ENCODE results near the gene NCAPG2.

- TF ChIP-seq CTCF (IDR thresholded peaks at IDR 0.05), result no peak
- no peak for TF ChIP-seq GABPA (IDR thresholded peaks at IDR 0.05; ENCODE audit: low read depth)
- TF ChIP-seq SIN3A (IDR thresholded peaks at IDR 0.05; ENCODE audit: borderline replicate concordance, low read depth, low read length), result no peak
- TF ChIP-seq EZH2phosphoT487 (IDR thresholded peaks at IDR 0.05; ENCODE audit: borderline replicate concordance, low read depth), result no peak
- no peak for TF ChIP-seq NRF1 (IDR thresholded peaks at IDR 0.05; ENCODE audit: low read depth, low read length)
- no peak for TF ChIP-seq MEF2A (IDR thresholded peaks at IDR 0.05; ENCODE audit: borderline replicate concordance, low read depth)
- TF ChIP-seq TAF1 (IDR thresholded peaks at IDR 0.05; ENCODE audit: borderline replicate concordance, low read depth, low read length), result no peak
- no peak for TF ChIP-seq FOXM1 (IDR thresholded peaks at IDR 0.05; ENCODE audit: low read depth)
- TF ChIP-seq, protein P1, sequence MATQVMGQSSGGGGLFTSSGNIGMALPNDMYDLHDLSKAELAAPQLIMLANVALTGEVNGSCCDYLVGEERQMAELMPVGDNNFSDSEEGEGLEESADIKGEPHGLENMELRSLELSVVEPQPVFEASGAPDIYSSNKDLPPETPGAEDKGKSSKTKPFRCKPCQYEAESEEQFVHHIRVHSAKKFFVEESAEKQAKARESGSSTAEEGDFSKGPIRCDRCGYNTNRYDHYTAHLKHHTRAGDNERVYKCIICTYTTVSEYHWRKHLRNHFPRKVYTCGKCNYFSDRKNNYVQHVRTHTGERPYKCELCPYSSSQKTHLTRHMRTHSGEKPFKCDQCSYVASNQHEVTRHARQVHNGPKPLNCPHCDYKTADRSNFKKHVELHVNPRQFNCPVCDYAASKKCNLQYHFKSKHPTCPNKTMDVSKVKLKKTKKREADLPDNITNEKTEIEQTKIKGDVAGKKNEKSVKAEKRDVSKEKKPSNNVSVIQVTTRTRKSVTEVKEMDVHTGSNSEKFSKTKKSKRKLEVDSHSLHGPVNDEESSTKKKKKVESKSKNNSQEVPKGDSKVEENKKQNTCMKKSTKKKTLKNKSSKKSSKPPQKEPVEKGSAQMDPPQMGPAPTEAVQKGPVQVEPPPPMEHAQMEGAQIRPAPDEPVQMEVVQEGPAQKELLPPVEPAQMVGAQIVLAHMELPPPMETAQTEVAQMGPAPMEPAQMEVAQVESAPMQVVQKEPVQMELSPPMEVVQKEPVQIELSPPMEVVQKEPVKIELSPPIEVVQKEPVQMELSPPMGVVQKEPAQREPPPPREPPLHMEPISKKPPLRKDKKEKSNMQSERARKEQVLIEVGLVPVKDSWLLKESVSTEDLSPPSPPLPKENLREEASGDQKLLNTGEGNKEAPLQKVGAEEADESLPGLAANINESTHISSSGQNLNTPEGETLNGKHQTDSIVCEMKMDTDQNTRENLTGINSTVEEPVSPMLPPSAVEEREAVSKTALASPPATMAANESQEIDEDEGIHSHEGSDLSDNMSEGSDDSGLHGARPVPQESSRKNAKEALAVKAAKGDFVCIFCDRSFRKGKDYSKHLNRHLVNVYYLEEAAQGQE (IDR thresholded peaks at IDR 0.05; ENCODE audit: low read depth, low read length), result no peak
- no peak for TF ChIP-seq EP300 (IDR thresholded peaks at IDR 0.05; ENCODE audit: borderline replicate concordance in 1 of 2, low read depth in 1 of 2, low read length in 1 of 2)
- no peak for TF ChIP-seq POLR2AphosphoS5 (IDR thresholded peaks at IDR 0.05; ENCODE audit: low read depth, low read length)
- TF ChIP-seq, protein P2, sequence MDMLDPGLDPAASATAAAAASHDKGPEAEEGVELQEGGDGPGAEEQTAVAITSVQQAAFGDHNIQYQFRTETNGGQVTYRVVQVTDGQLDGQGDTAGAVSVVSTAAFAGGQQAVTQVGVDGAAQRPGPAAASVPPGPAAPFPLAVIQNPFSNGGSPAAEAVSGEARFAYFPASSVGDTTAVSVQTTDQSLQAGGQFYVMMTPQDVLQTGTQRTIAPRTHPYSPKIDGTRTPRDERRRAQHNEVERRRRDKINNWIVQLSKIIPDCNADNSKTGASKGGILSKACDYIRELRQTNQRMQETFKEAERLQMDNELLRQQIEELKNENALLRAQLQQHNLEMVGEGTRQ (IDR thresholded peaks at IDR 0.05; ENCODE audit: borderline replicate concordance, low read depth, low read length), result no peak
Observed at GRCh38 chr7:158689488-158689887, 15.1 kb downstream of the NCAPG2 start.

Data from SK-N-SH (cell line).